GM12878 (cell line): Measurements from ENCODE around the gene NCLN. TPM values are rescaled to one million over a fixed set of nuclear protein-coding genes. Genes with fewer than 3 reads are reported as not detected.

ENCODE experiments used
- ATAC-seq: fragments of 200-7000 bp; cut with Tn5 transposase; 3 replicates; pipeline ENCODE4 v1.9.1; 2020; ENCODE audit warnings: mild to moderate bottlenecking, moderate library complexity
- BruUV-seq: library from RNA; stranded (reverse); fragments of 400-500 nt; replicated peaks from 2 replicates; lab custom pipeline; 2021; lab: Mats Ljungman, UMichigan
- CTCF ChIA-PET: fragments of 300-600 bp; sonication (Branson Sonifier 250); formaldehyde crosslinking; extraction: SDS; loops from one replicate; lab custom pipeline; 2021; ENCODE audit warnings: inconsistent platforms; lab: Yijun Ruan, JAX
- POLR2A ChIA-PET: fragments of 350-600 bp; formaldehyde crosslinking; extraction: SDS; loops from one replicate; lab custom pipeline; 2021; ENCODE audit warnings: inconsistent platforms; lab: Charles Lee
- RAD21 ChIA-PET: fragments of 300-600 bp; sonication (Branson Sonifier 250); formaldehyde crosslinking; loops from one replicate; lab custom pipeline; 2023; ENCODE audit warnings: antibody characterized with exemption; ENCODE audit not compliant: unreplicated experiment; lab: Charles Lee
- SMC1A ChIA-PET: fragments of 300-600 bp; sonication (Branson Sonifier 250); formaldehyde crosslinking; loops from one replicate; lab custom pipeline; 2023; ENCODE audit not compliant: unreplicated experiment, uncharacterized antibody; lab: Charles Lee
- DNase-seq: peaks from one replicate; pipeline ENCODE4 v3.0.0-alpha.2; 2011; ENCODE audit warnings: low read depth, low spot score
- FAIRE-seq: peaks from 3 replicates; lab custom pipeline; 2011; peaks lifted over from hg19 to GRCh38; lab: Jason Lieb, UNC
- H2AFZ ChIP-seq: 2 replicates; pipeline ENCODE4 v1.6.0; 2011; ENCODE audit warnings: low read depth, low read length, control low read depth; ENCODE audit not compliant: control insufficient read depth
- H3K27ac ChIP-seq: 2 replicates; pipeline ENCODE4 v1.5.1; 2011; ENCODE audit warnings: control low read depth; ENCODE audit not compliant: control insufficient read depth, insufficient read depth
- H3K27me3 ChIP-seq, 2 experiments: replicated peaks in 1 of 2; 2 replicates each; pipeline versions ENCODE4 v1.6.0 to v1.6.1; 2011; ENCODE audit warnings: low read length in 1 of 2; ENCODE audit not compliant: control insufficient read depth in 2 of 2, insufficient read depth in 2 of 2
- H3K36me3 ChIP-seq, 2 experiments: 2 replicates each; pipeline ENCODE4 v1.5.1; 2011; ENCODE audit warnings: low read length in 1 of 2; ENCODE audit not compliant: control insufficient read depth in 2 of 2, insufficient read depth in 2 of 2
- H3K4me1 ChIP-seq: 2 replicates; pipeline ENCODE4 v1.6.1; 2011; ENCODE audit warnings: mild to moderate bottlenecking, low read length, moderate library complexity, mixed read lengths; ENCODE audit not compliant: control insufficient read depth, insufficient read depth
- H3K4me2 ChIP-seq: 2 replicates; pipeline ENCODE4 v1.6.0; 2011; ENCODE audit warnings: control low read depth; ENCODE audit not compliant: control insufficient read depth, insufficient read depth
- H3K4me3 ChIP-seq: fragments of 200-600 bp; sonication (generic); 2 replicates; pipeline ENCODE4 v1.5.1; 2016
- H3K79me2 ChIP-seq: 2 replicates; pipeline ENCODE4 v1.6.0; 2011; ENCODE audit warnings: low read length; ENCODE audit not compliant: control insufficient read depth, insufficient read depth
- H3K9ac ChIP-seq: 2 replicates; pipeline ENCODE4 v1.8.0; 2011; ENCODE audit warnings: low read length, control low read depth, mixed read lengths; ENCODE audit not compliant: control insufficient read depth, insufficient read depth
- H3K9me3 ChIP-seq: replicated peaks from 3 replicates; pipeline ENCODE4 v1.5.1; 2011; ENCODE audit warnings: mild to moderate bottlenecking, low read length; ENCODE audit not compliant: control insufficient read depth, insufficient read depth
- H4K20me1 ChIP-seq: 2 replicates; pipeline ENCODE4 v1.6.0; 2011; ENCODE audit not compliant: control insufficient read depth, insufficient read depth
- ATF2 ChIP-seq: IDR thresholded peaks from 2 replicates; pipeline ENCODE4 v1.6.1; 2012; ENCODE audit warnings: low read length, inconsistent platforms
- CHD4 ChIP-seq: fragments of 200-600 bp; sonication (generic); IDR thresholded peaks from 2 replicates; pipeline ENCODE4 v1.6.1; 2016; ENCODE audit warnings: mild to moderate bottlenecking
- CREM ChIP-seq: IDR thresholded peaks from 2 replicates; pipeline ENCODE4 v1.6.1; 2014; ENCODE audit warnings: antibody characterized with exemption, low read depth
- EGR1 ChIP-seq, 2 experiments: IDR thresholded peaks; 1 replicate in 1 of 2; 2 replicates in 1 of 2; pipeline ENCODE4 v1.6.1; 2011 to 2012; ENCODE audit warnings: low read depth in 2 of 2, low read length in 2 of 2, borderline replicate concordance in 1 of 2, mild to moderate bottlenecking in 1 of 2, moderate library complexity in 1 of 2
- ESRRA ChIP-seq: IDR thresholded peaks from 2 replicates; pipeline ENCODE4 v1.6.1; 2012; ENCODE audit warnings: mild to moderate bottlenecking, low read length, improper control_type of control experiment
- ETV6 ChIP-seq, 2 experiments: fragments of 450-650 bp in 1 of 2; IDR thresholded peaks in 1 of 2; conservative IDR thresholded peaks in 1 of 2; 2 replicates each; pipeline ENCODE4 v1.6.1; 2014; ENCODE audit warnings: antibody characterized with exemption in 1 of 2, borderline replicate concordance in 1 of 2, low read depth in 1 of 2, mild to moderate bottlenecking in 1 of 2, moderate library complexity in 1 of 2
- FOXM1 ChIP-seq: IDR thresholded peaks from 2 replicates; pipeline ENCODE4 v1.6.1; 2012; ENCODE audit warnings: low read depth, mild to moderate bottlenecking, inconsistent platforms, low read length, moderate library complexity
- MEF2A ChIP-seq: IDR thresholded peaks from 2 replicates; pipeline ENCODE4 v1.6.1; 2011; ENCODE audit warnings: low read depth, mild to moderate bottlenecking, low read length, moderate library complexity; ENCODE audit not compliant: insufficient read depth
- POLR2A ChIP-seq: IDR thresholded peaks from 2 replicates; pipeline ENCODE4 v1.6.1; 2011; ENCODE audit warnings: low read depth, mild to moderate bottlenecking, low read length
- REST ChIP-seq: IDR thresholded peaks from 2 replicates; pipeline ENCODE4 v1.6.1; 2012; ENCODE audit warnings: mild to moderate bottlenecking, low read depth, low read length
- SP1 ChIP-seq: IDR thresholded peaks from one replicate; pipeline ENCODE4 v1.6.1; 2011; ENCODE audit warnings: low read depth, low read length
- SPI1 ChIP-seq: IDR thresholded peaks from 2 replicates; pipeline ENCODE4 v1.6.1; 2011; ENCODE audit warnings: low read depth, mild to moderate bottlenecking, low read length, moderate library complexity, borderline replicate concordance; ENCODE audit not compliant: insufficient read depth
- ZNF24 ChIP-seq: fragments of 450-650 bp; IDR thresholded peaks from 2 replicates; pipeline ENCODE4 v1.6.1; 2017; ENCODE audit warnings: antibody characterized with exemption, mild to moderate bottlenecking
- ZNF622 ChIP-seq: fragments of 450-650 bp; IDR thresholded peaks from 2 replicates; pipeline ENCODE4 v1.6.1; 2017; ENCODE audit warnings: mild to moderate bottlenecking, inconsistent platforms
- WGBS: methylation state at CpG from one replicate; pipeline ENCODE4 v1.1.6; 2016; ENCODE audit warnings: low lambda C conversion rate; ENCODE audit not compliant: insufficient replicate concordance, insufficient coverage; ENCODE audit errors: missing lambda C conversion rate; 5-methylcytosine and 5-hydroxymethylcytosine counted together
- in situ Hi-C: fragments of 300-500 bp; cut with MboI; formaldehyde crosslinking; loops from 9 replicates; pipeline ENCODE4 v1.14.3; 2018; ENCODE audit warnings: mixed read lengths
- intact Hi-C: fragments of 100-400 bp; cut with micrococcal nuclease; formaldehyde crosslinking; loops from one replicate; pipeline ENCODE4 v1.14.2; 2022; ENCODE audit not compliant: unreplicated experiment
- polyA plus RNA-seq, 11 experiments: library from polyadenylated mRNA; depleted of rRNA in 4 of 11; unstranded in 6 of 11; stranded (reverse) in 5 of 11; fragments of >200 nt; fragmentation: Nextera tagmentation in 4 of 11; fragmentation: Illumina TruSeq in 1 of 11; extraction: Ambion mirVana in 4 of 11; extraction: Trizol in 1 of 11; gene quantifications; 1 replicate in 1 of 11; 2 replicates in 10 of 11; pipeline versions ENCODE4 v1.2.1 to v1.2.3, GENCODE V29; 2011 to 2016; ENCODE audit warnings: inconsistent platforms in 2 of 11, missing spikeins in 2 of 11, low read depth in 1 of 11
- total RNA-seq, 4 experiments: library from RNA; depleted of rRNA in 3 of 4; stranded (reverse); fragments of >200 nt in 3 of 4; fragmentation: Illumina TruSeq in 1 of 4; extraction: Trizol in 1 of 4; gene quantifications; 2 replicates each; pipeline versions ENCODE4 v1.2.1 to v1.2.3, GENCODE V29; 2013 to 2021

The NCLN gene
- total and polyA plus RNA-seq, 10 of the 15 experiments (the other 5 are each of a cell fraction or from before 2014, with no cell fraction given), result 2.2 to 79.1 (median 36.0) TPM

GRCh38 chr19:3213159-3213558, 27.4 kb downstream of the NCLN start:
- no peaks in the 10 kb centered on the region for H3K27me3 ChIP-seq
- no peak overlapping the region for H3K4me2 ChIP-seq
- ATAC-seq (no peak), DNase-seq (no peak), FAIRE-seq (no peak)
- no peak overlapping the region for H3K4me3 ChIP-seq
- H3K36me3 ChIP-seq, result no peaks in the 10 kb centered on the region; a peak in 1 of 4 replicates
- no peak overlapping the region for H3K9ac ChIP-seq
- no peak overlapping the region for H3K27ac ChIP-seq
- H3K79me2 ChIP-seq, result no peaks in the 10 kb centered on the region
- no peaks in the 10 kb centered on the region for H3K4me1 ChIP-seq
- no peaks in the 10 kb centered on the region for H4K20me1 ChIP-seq
- ChIA-PET SMC1A (no interaction called here), CTCF (no interaction called here), POLR2A (interaction anchor here (0.6 kb wide), 1 partner anchor 257 kb away, joined by 7 read pairs; no protein-coding TSS in a partner anchor), RAD21 (no interaction called here)
- no TSS peak for BruUV-seq
- TF ChIP-seq ZNF622, result no peak
- TF ChIP-seq FOXM1, result no peak
- no peak for TF ChIP-seq MEF2A
- TF ChIP-seq ETV6 (conservative IDR thresholded peaks at IDR 0.05 in 1 of 2, IDR thresholded peaks at IDR 0.05 in 1 of 2; ENCODE audit: borderline replicate concordance in 1 of 2, low read depth in 1 of 2), result no peak
- no peak for TF ChIP-seq CREM
- no peak for TF ChIP-seq EGR1 (IDR thresholded peaks at IDR 0.05; ENCODE audit: borderline replicate concordance in 1 of 2, low read depth in 2 of 2, low read length in 2 of 2)
- TF ChIP-seq REST, result no peak
- TF ChIP-seq ESRRA, result no peak
- TF ChIP-seq CHD4, result no peak
- no peak for TF ChIP-seq ATF2
- TF ChIP-seq SP1, result no peak
- no peak for TF ChIP-seq SPI1
- no peak for TF ChIP-seq ZNF24
- no peak for TF ChIP-seq POLR2A
- H2AFZ ChIP-seq, result no peak overlapping the region
- H3K9me3 ChIP-seq, result no peaks in the 10 kb centered on the region
- intact Hi-C loops, result no loop called here
- 88% methylated on average over 7 of the region's 7 CpGs for WGBS
- in situ Hi-C loops, result no loop called here
